CD4-positive, alpha-beta T cell treated with Interleukin-21 for 1 hour (primary cell): Measurements from ENCODE around the gene KLHL18.
A peak's percentile ranks its signal among the peaks of the same experiment; 100 is the strongest.
"Not testable (repeated sequence)": the region's sequence is repeated elsewhere in the genome, so short reads cannot be mapped to it uniquely, and the experiment has no call there.

Experiments
- DNase-seq: peaks from one replicate; pipeline ENCODE4 v3.0.0-alpha.2; 2020

The KLHL18 gene

DNA sequence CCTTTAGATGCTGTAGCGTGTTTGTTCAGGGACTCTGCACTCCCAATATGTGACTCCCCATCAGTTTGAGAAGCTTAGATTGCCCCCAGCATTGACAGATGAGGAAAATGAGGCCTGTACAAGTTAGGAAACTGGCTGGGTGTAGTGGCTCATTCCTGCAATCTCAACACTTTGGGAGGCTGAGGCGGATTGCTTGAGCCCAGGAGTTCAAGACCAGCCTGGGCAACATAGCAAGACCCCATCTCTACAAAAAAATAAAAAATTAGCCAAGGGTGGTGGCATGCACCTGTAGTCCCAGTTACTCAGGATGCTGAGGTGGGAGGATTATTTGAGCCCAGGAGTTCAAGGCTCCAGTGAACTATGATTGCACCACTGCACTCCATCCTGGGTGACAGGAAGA lies 84.1 kb downstream of the KLHL18 start:
- DNase-seq, result no peak

DNA sequence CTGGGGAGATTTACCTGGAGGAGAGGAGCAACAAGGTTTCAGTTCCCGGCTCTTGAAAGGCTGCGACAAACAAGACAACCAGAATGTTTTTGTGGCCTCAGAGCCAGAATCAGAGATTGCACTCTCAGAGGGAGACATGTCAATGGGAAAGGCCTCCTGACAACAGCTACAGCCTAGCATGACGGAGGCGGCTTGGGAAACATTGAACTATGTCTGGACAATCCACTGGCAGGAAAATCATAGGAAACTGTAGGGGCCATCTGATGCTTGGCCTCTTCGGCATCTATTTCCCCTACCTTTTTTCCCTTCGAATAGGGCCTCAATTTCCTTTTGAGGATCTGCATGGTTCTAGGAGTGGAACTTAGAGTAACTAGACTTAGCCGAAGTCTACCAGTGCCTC lies 84.9 kb downstream of the KLHL18 start:
- DNase-seq, result no peak

DNA sequence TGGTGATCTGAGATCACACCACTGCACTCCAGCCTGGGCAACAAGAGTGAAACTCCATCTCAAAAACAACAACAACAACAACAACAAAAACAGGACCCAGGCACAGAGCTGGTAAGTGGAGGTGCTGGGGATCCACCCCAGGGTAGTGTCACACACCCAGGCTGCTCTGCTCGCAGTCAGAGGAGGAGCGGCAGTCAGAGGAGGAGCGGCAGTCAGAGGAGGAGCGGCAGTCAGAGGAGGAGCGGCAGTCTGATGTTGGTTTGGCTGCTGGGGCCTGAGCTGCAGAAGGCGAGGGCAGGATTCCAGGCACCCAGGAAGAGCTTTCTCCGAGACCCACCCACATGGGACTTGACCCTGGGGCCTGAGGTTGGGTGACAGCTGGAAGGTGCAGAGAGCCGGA lies 87.3 kb downstream of the KLHL18 start:
- not testable (repeated sequence) for DNase-seq

DNA sequence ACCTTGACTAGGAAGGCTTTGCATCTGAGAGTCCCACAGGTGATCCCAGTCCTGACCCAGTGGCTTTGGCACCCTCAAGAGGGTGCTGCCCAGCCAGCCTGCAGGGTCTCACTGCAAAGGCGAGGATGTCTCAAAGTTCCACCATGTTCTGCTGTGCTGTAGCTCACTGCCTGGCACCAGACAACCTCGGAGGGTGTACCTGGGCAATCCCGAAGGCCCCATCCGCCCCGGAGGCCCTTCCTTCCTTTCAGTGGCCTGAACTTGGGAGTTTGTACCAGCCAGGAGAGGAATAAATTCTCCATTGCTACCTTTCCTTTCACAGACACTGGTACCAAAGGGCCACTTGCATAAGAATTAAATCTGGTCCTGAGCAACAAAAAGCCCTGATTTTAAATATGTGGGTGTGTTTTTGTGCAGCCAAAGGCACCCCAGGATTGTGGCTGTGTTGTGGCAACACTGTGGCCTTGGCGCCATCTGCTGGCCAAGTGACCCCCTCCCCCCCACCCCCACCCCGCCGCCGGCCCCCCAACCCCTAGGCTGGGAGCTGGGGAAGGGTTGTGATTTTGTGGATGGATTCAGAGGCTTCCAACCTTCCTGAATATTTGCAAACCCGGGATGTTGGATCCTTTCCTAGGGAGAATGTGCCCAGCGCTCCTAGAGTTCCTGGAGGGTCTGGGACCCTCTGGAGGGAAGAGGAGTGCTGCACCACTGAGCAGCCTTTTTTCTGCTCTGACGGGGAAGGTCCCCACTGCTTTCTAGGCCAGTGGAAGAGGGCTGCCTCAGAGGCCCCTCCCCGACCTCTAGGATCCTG lies 88.3 kb downstream of the KLHL18 start:
- DNase-seq, result peak; percentile 29

DNA sequence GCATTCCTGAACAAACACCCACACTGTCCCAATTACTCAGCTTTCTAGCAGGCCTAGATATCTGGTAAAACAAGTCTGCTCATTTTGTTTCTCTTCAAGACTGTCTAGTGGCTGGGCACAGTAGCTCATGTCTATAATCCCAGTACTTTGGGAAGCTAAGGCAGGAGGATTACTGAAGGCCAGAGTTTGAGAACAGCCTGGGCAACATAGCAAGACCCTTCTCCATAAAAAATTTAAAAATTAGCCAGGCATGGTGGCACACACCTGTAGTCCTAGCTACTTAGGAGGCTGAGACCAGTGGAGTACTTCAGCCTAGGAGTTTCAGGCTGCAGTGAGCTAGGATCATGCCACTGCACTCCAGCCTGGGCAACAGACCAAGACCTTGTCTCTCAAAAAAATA lies 91.8 kb downstream of the KLHL18 start:
- no peak for DNase-seq

DNA sequence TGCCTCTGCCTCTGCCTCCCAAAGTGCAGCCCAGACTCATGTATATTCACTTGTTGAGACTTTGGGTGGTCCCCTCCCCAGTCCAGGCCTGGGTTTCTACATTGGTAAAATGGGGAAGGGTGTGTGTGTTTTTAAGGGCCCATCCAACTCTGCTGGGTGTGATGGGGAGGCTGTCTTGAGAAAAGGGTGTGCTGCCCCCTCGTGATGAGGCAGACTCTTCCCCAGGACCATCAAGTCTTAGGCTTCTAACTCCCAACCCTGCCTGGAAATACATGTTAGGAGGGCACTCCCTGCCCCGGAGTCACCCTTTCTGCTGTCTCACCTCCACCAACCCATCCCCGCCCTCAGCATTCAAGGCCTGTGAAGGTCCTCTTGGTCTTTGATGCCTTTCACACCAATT lies 93.6 kb downstream of the KLHL18 start:
- no peak for DNase-seq

DNA sequence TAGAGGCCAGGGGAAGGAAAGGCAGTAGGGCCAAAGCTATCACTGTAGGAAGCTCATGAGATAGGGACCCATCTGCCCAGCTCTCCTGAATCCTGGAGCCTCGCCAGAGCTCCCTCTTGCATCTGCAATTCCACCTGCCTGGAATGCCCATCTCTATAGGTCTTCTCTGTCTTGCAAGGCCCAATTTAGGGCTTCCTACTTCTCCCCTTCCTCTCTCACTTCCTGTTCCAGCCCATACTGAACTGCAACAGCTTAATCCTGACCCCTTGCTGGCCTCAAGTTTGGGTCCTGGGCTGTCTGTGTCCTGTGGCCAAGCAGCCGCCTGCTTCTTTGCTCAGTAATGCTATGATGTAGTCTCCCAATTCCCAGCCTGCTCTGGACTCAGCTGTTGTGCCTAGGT lies 94.4 kb downstream of the KLHL18 start:
- DNase-seq, result no peak

DNA sequence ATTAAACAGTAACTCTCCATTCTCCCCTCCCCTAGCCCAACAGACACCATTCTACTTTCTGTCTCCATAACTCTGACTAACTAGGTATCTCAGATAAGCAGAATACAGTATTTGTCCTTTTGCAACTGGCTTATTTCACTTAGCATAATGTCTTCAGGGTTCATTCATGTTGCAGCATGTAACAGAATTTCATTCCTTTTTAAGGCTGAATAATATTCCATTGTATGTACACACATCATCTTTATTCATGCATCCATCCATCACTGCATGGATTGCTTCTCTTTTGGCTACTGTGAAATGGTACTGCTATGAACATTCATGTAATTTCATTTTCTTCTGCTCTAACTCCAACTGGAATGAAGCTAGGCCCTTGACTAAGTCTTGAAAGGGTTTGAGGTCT lies 96.1 kb downstream of the KLHL18 start:
- no peak for DNase-seq

DNA sequence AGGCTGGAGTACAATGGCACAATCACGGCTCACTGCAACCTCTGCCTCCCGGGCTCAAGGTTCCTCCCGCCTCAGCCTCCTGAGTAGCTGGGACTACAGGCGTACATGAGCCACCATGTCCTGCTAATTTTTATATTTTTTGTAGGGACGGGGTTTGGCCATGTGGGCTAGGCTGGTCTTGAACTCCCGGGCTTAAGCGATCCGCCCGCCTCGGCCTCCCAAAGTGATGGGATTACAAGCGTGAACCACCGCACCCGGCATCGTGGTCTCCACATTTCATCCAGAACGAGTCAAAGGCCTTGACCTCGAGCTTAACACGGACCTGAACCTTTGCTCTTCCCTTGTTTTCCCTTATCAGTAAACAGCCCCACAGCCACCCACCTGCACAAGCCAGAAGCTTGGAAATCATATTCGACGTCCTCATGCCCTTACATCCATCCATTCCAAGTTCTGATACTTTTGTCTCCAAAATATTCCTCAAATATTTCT lies 96.7 kb downstream of the KLHL18 start:
- DNase-seq, result no peak

DNA sequence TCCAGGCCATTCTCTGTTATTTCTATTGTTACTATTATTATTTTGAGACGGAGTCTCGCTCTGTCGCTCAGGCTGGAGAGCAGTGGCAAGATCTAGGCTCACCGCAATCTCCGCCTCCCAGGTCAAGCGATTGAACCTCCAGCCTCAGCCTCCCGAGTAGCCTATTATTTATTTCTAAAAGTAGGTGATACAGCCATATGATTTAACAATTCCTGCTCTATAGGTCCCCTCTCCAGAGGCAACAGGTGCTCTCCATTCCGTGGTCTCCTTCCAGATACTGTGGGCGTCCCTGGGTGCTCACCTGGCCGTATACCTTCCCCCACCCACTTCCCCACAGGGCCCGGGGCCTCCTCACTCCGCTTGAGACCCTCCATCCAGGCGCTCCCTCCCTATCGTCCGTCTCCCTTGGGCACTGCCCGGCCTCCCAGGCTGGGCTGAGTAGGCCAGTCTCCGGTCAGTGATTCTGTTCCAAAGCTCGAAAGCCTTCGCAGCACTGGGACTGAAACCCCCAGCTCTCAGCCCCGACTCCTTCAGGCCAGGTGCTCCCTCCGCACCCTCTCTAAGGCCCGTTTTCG lies 97.4 kb downstream of the KLHL18 start:
- no peak for DNase-seq

DNA sequence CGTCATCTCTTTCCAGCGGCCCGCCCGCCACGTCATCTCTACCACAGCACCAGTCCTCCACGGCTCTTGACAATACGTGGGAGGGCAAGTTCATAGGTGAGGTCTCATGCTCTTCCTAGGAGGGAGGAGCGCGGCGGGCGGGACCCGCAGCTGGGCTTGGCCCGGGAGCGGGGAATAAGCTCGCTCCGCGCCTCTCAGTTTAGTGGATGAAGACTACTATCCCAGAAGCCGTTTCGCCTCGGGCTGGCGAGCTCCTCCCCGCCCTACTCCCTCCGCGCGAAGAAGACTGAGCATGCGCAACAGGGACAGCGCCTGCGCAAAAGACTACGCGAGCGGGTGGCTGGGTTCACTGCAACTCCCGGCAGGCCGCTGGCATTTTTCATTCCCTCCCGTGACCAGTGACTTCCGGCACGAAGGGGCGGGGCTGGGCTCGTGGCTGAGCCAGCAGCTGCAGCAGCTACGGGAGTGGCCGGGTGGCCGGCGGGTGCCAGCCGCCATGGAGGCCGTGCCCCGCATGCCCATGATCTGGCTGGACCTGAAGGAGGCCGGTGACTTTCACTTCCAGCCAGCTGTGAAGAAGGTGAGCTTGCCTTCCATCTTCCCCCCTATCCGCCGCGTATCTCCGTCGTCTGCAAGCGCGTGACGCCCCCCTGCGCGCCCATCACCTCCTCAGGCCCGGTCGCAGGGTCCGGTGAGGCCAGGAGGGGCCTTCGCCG lies 98.0 kb downstream of the KLHL18 start, which contains the start of gene PTPN23:
TSS of gene PTPN23 (plus strand) at position 421 of the 716 bp plus-strand sequence. CDS start at position 497, 76 bp downstream.
- peak; percentile 99 for DNase-seq

DNA sequence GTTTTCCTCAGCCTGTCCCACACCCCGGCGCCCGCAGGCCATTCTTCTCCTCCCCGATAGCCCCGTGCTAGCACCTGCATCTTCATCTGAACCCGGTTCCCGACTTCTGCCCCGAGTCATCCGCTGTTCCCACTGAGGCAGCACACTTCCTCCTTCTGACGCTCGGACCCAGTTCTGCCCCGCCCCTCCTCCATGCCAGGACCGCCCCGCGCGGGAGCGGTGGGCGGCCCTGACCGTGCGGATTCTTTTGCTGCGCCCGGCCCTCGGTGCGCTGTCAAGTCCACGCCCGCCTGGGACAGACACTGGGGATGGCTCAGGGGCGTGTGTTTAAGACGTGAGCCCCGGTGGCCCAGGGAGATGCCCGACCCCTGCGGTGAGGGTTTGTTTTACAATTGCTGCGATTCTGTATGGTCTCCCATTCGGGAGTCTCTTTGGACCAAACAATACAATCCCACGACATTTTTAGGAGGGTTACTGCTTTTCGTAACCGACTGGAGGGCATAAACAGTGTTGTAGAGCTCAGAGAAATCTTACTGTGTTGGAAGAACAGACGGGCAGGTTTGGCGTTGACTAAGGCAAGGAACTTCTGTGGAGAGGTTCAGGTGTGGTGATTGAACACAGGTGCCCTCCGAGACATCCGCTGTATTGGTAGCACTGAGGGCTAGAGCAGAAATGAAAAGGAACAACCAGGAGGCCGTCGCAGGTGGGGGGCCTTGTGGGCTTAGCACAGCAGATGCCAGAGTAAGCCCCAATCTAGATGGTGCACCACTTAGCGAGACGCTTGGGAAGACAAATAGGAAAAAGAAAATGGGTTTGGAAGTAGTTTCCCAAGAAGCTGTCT lies 98.8 kb downstream of the KLHL18 start:
- peak; percentile 78 for DNase-seq

DNA sequence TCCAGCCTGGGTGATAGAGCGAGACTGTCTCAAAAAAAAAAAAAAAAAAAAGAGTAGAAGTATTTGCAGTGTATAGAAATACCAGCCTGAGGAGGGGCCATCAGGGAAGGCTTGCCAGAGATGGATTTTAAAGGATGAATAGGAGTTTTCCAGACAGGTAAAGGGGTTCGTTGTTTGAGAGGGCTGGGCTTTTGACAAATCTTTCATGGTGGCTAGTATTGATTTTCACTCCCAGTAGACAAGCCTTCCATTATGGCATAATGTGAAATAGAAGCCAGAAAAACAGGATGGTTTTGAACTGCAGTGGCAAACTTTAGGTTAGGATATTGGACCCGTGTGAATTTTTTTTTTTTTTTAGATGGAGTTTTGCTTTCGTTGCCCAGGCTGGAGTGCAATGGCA lies 101.7 kb downstream of the KLHL18 start:
- DNase-seq, result no peak

DNA sequence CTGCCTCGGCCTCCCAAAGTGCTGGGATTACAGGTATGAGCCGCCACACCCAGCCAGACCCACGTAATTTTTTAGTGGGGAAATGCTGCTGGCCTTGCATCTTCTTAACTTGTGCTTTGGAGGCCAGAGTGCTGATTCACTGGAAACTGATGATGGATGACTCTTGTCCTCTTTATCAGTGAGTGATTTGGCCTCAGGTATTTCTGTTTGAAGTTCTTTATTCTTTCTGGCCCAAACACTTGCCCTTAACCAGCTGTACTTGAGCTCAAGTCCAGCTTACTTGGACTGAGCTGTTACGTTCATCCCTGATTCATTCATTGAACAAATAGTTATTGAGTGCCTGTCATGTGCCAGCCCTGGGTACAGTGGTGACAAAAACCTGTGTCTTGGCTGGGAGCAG lies 102.3 kb downstream of the KLHL18 start:
- no peak for DNase-seq

DNA sequence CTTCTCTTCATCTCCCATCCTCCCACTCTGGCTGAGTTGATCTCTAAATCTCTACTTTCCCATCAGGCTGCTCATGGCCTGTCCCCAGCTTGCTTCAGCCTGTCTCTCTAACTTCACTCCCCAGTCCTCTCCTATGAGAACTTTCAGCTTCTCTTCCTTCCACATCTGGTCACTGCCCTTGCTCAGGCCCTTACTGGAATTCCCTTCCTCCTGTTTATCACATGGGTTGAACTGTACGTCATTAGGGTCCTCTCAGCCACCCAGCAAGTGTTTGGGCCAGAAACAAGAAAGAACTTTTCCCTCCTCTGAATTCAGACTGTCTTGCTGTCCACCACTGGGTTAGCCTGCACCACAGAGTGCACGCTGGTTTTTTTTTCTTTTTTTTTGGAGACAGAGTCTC lies 103.1 kb downstream of the KLHL18 start:
- no peak for DNase-seq

DNA sequence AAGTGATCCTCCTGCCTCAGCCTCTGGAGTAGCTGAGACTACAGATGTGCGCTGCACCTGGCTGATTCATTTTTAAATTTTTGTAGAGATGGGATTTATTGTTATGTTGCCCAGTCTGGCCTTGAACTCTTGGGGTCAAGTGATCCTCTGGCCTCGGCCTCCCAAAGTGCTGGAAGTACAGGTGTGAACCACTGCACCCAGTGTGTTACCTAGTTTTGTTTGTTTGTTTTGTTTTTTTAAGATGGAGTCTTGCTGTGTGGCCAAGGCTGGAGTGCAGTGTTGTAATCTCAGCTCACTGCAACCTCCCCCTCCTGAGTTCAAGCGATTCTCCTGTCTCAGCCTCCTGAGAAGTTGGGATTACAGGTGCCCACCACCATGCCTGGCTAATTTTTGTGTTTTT lies 110.2 kb downstream of the KLHL18 start:
- DNase-seq, result no peak

DNA sequence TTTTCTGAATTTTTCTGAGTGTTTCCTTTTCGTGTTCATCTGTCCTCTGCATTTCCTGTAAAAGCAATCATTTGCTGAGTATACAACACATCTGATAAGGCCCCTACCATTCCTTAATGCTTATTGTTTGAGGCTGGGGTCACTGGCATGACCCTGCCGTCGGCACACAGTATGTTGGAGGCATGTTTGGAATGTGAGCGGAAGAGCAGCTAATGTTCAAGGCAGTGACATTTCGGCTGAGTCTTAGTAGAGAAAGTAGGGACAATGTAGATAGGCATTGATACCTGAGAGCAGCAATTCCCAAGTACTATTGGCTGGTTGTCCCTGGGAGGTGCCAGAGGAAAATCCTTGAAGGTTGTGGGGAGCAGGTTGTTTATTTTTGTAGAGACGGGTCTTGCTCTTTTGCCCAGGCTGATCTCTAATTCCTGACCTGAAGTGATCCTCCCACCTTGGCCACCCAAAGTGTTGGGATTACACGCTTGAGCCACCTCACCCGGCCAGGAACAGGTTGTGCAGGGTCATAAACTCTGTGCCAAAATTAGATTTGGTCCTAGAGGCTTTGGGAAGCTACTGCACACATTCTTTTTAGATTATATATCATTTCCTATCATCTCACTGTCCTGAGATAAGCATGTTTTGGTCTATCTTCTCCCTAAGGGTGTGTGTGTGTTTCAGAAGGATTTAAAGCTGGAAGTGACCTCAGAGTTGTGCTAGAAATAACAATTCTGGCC lies 111.6 kb downstream of the KLHL18 start:
- DNase-seq, result no peak

DNA sequence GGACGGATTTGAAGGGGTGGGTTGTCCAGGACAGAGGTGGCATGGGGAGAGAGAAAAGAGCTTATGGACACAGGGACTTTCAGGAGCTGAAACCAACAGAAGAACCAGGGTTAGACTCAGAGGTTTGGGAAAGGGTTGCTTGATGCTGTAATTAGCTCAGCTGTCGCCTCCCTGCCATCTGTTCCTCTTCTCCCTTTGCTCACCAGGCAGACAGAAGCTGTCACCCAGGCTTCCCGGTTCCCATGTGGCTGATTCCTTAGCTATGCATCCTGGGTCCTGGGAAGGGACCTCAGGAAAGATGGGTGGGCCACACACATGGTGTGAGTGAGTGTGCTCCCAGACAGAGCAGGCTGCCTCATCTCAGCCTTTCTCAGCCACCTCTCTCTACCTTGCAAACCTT lies 112.1 kb downstream of the KLHL18 start:
- DNase-seq, result no peak
